ENCODE data around the gene ARL4D.

ARL4D gene

DNA sequence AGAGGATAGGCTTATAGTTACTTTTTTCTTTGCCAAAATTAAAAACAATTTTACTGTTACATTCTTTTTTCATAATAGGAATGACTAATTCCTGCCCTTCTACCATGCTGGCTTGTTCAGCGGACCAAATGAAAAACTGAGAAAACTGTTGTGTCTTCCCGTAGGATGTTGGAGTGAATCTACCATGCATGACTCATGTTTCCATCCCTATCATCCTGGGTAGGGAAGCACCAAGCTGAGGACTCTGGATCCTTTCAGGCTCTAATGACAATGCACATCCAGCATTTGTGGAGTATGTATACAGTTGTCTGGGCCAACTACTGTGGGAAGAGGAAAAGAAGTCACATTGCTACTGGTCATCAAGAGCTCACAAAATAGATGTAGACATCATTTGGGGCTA, 43.9 kb downstream of the ARL4D start:
- Mint-ChIP-seq H3K4me3 (no peak overlapping the region), H3K36me3 (ENCODE audit: low read depth) (no peaks in the 10 kb centered on the region), H3K4me1 (ENCODE audit: low read depth) (no peaks in the 10 kb centered on the region), H3K9me3 (no peaks in the 10 kb centered on the region), H3K27ac (no peak overlapping the region), H3K27me3 (ENCODE audit: low read depth) (peaks cover 8% of the 10 kb centered on the region)

GRCh38 chr17:43443381-43443780, 44.6 kb downstream of the ARL4D start:
- H3K9me3 Mint-ChIP-seq = no peaks in the 10 kb centered on the region
- no peaks in the 10 kb centered on the region for H3K36me3 Mint-ChIP-seq (ENCODE audit: low read depth)
- H3K4me3 Mint-ChIP-seq = no peak overlapping the region
- H3K27me3 Mint-ChIP-seq (ENCODE audit: low read depth) = peaks cover 11% of the 10 kb centered on the region
- H3K27ac Mint-ChIP-seq = no peak overlapping the region
- no peaks in the 10 kb centered on the region for H3K4me1 Mint-ChIP-seq (ENCODE audit: low read depth)

GRCh38 chr17:43444223-43445008, 45.6 kb downstream of the ARL4D start:
- H3K4me3 Mint-ChIP-seq = no peak overlapping the region
- no peak overlapping the region for H3K27ac Mint-ChIP-seq
- H3K36me3 Mint-ChIP-seq (ENCODE audit: low read depth) = no peaks in the 10 kb centered on the region
- no peaks in the 10 kb centered on the region for H3K9me3 Mint-ChIP-seq
- no peaks in the 10 kb centered on the region for H3K4me1 Mint-ChIP-seq (ENCODE audit: low read depth)
- peaks cover 14% of the 10 kb centered on the region for H3K27me3 Mint-ChIP-seq (ENCODE audit: low read depth)

- Mint-ChIP-seq H3K4me1 (ENCODE audit: low read depth) (no peaks in the 10 kb centered on the region), H3K4me3 (no peak overlapping the region), H3K9me3 (no peaks in the 10 kb centered on the region), H3K27me3 (ENCODE audit: low read depth) (peaks cover 14% of the 10 kb centered on the region), H3K27ac (no peak overlapping the region), H3K36me3 (ENCODE audit: low read depth) (no peaks in the 10 kb centered on the region)
Measured at GRCh38 chr17:43445009-43445589, 46.3 kb downstream of the ARL4D start.

GRCh38 chr17:43446773-43447172, 48.0 kb downstream of the ARL4D start:
- H3K27ac Mint-ChIP-seq = no peak overlapping the region
- H3K4me3 Mint-ChIP-seq = no peak overlapping the region
- H3K36me3 Mint-ChIP-seq (ENCODE audit: low read depth) = no peaks in the 10 kb centered on the region
- H3K9me3 Mint-ChIP-seq = no peaks in the 10 kb centered on the region
- H3K4me1 Mint-ChIP-seq (ENCODE audit: low read depth) = no peaks in the 10 kb centered on the region
- H3K27me3 Mint-ChIP-seq (ENCODE audit: low read depth) = peaks cover 14% of the 10 kb centered on the region

DNA sequence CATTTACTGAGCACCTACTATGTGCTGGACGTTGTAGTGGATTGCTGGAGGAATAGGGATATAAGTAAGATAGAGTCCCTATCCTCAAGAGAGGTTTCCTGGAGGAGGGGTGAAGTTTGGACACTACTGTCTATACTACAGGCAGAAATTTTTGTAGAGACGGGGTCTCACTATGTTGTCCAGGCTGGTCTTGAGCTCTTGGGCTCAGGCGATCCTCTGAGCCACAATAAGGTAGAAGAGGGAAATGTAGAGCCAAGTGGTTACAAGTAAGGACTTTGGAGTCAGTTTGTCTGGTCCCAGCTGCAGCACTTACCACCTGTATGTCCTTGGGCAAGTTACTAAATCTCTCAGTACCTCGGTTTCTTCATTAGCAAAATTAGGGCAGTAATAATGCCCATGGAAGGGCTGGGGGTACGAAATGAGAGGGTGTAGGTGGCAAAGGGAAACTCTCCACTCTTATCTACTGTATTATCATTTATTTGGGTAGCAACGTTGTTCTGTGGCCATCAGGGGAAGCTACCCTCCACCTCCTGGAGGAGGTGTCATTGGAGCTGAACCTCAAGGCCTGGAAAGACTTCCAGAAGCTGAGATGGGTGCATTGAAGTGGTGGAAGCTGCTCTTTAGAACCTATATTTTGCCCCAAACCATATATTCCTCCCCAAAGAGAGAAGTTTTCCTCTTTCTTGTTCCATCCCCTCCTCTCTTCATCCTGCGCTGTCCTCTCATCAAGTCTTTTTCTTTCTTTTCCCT, 50.1 kb downstream of the ARL4D start:
- no peak overlapping the region for H3K4me3 Mint-ChIP-seq
- H3K9me3 Mint-ChIP-seq = no peaks in the 10 kb centered on the region
- peaks cover 6% of the 10 kb centered on the region for H3K27me3 Mint-ChIP-seq (ENCODE audit: low read depth)
- H3K4me1 Mint-ChIP-seq (ENCODE audit: low read depth) = no peaks in the 10 kb centered on the region
- no peaks in the 10 kb centered on the region for H3K36me3 Mint-ChIP-seq (ENCODE audit: low read depth)
- H3K27ac Mint-ChIP-seq = no peak overlapping the region

DNA sequence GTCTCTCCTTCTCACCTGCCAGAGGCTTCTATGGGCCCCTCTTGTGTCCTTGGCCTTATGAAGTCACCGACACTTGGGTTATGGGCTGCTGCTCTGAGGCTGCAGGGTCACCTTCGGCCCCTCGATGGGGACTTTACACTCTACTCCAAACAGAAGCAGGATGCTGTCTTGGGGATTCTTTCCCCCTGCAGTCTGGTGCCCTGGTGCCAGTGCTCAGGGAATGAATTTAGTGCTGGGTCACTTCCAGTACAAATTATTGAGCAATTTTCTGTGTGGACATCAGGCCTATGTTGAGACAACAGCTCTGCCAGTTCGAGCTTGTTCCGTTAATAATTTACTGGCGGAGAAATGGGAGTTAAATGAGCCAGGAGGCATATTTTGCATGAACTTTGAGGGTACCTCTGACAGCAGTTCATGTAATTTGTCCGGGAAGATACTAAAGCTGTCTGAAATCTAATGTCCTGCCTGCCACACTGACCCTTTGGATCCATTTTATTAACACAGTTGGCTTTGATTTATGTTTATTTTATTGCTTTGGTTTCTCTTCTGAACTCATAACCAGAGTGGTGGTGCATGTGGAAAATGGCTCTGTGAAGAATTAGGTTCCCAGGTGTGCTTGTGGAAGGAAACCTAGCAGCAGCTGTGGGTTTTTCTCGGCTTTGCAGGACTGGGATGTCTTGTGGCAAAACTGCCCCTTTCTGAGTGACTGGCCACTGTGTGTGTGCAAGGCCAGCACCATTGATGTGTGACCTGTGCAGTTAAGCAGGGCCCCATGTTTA, 50.9 kb downstream of the ARL4D start:
- no peak overlapping the region for H3K27ac Mint-ChIP-seq
- H3K36me3 Mint-ChIP-seq (ENCODE audit: low read depth) = no peaks in the 10 kb centered on the region
- H3K4me3 Mint-ChIP-seq = no peak overlapping the region
- no peaks in the 10 kb centered on the region for H3K9me3 Mint-ChIP-seq
- H3K27me3 Mint-ChIP-seq (ENCODE audit: low read depth) = peaks cover 6% of the 10 kb centered on the region
- H3K4me1 Mint-ChIP-seq (ENCODE audit: low read depth) = no peaks in the 10 kb centered on the region
